Activated CD4-positive, alpha-beta T cell treated with anti-CD3 and anti-CD28 coated beads, Interleukin-2, amount 50 U/mL, for 48 hours (primary cell): ENCODE data around the gene NPTX1.
"Not testable (repeated sequence)": the region's sequence is repeated elsewhere in the genome, so short reads cannot be mapped to it uniquely, and the experiment has no call there.

Source experiments
- DNase-seq, 2 experiments: peaks; one replicate each; pipeline ENCODE4 v3.0.0-alpha.2; 2020

The NPTX1 gene

GRCh38 chr17:80475910-80476876 is at the start of gene NPTX1:
NPTX1 (minus strand) TSS chr17:80476607; CDS start chr17:80476446, 161 bp downstream.
- peak; percentile 11 to 16 for DNase-seq

DNA sequence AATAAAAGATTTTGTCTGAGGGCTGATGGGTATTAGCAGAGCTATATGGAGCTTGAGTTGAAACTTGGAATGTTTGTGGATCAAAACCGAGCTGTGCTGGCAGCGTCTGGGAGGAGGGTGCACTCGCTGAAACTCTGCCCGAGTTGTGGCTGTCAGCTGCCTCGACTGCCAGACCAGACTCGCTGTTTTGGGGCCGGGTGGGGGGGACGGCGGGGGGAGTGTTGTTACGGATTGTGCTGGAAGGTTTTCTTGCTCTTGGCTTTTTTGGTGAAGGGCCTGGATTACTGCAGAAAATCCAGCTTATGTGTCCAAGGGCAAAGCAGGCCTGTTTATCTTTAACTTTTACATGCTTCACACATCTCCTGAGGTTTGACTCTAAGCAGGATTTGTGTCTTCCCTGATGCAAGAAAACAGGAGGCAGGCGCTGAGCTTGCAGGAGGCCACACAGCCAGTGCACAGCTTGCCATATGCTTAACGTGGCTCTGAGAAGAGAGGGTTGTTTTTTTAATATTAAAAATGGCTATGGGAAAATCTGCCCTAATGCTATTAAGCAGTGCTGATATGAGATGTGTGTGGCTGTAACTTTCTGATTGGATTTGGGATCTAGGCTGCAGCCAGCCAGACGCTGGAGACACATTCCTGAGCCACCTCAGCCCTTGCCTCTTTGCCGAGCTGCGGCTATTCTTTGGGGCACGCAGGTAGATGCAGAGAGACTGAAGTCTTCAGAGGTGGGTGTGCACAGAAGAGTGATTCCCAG is 47.7 kb upstream of the NPTX1 start:
- no peak for DNase-seq

DNA sequence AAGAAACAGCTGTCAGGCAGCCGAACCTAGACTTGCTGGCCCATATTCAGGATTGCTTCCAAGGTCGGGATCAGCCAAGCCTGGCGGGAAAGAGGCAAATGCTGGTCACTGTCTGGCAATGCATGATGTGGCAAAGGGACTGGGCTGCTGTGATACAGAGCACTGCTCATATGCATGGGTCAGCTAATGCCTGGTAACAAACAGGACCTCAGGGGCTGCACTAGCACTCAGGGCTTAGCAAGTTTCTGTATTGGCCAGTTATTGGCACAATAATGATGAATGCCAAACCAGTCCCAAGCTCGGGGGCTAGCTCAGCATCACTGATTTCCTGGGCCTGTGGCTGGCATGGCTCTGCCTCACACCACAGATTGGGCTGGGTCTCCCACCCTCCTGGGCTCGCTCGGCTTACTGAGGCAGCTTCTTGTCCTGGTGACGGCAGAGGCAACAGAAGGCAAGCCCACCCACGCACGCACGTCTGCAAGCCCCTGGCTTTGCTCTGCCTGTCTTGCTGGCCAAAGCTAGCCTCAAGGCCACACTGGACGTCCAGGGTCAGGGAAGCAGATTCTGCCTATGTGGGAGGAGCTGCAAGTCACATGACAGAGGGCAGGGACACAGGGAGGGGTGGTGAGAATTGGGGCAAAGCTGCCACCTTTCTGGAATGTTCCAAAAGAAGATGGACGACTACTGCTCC is 46.8 kb upstream of the NPTX1 start:
- no peak for DNase-seq

DNA sequence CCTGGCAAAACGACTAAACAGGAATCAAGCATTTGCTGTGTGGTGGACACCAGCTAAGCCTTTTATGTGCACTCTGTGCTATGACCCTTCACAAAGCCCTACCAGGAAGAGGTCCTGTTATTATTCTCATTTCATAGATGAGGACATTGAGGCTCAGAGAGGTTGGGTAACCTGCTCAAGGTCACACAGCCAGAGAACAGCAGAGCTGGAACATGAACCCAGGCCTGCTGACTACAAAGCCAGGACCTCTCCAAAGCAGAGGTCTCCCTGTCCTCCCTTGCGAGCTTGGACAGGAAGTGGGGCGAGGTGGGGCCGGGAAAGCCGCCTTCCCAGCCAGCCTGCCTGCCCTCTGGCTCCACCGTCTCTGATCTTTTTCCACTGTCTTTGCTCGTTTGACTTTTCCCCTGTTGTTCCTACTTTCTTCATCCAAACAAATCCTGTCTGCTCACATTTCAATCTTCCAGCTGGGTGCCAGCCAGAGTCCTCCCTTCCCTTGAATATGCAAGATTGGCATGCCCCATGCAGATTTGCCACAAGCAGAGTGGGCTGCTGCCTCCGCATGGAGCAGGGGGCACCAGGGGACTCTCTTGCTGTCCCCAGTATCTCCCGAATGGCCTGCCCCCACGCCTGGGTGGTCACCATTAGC is 44.5 kb upstream of the NPTX1 start:
- DNase-seq = no peak

- DNase-seq = no peak
These were observed 42.8 kb upstream of the NPTX1 start for GRCh38 chr17:80519091-80519781.

DNA sequence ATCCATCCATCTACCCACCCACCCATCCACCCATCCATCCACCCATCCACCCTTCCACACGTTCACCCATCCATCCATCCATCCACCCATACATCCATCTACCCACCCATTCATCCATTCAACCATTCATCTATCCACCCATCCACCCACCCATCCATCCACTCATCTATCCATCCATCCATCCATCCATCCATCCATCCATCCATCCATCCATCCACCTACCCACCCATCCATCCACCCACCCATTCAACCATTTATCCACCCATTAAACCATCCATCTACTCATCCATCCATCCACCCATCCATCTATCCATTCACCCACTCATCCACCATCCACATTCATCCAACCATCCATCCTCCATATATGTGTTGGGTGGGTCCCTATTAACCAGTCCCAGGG is 42.0 kb upstream of the NPTX1 start:
- no peak for DNase-seq

- DNase-seq = no peak
These were observed 41.2 kb upstream of the NPTX1 start for GRCh38 chr17:80517641-80518040.

DNA sequence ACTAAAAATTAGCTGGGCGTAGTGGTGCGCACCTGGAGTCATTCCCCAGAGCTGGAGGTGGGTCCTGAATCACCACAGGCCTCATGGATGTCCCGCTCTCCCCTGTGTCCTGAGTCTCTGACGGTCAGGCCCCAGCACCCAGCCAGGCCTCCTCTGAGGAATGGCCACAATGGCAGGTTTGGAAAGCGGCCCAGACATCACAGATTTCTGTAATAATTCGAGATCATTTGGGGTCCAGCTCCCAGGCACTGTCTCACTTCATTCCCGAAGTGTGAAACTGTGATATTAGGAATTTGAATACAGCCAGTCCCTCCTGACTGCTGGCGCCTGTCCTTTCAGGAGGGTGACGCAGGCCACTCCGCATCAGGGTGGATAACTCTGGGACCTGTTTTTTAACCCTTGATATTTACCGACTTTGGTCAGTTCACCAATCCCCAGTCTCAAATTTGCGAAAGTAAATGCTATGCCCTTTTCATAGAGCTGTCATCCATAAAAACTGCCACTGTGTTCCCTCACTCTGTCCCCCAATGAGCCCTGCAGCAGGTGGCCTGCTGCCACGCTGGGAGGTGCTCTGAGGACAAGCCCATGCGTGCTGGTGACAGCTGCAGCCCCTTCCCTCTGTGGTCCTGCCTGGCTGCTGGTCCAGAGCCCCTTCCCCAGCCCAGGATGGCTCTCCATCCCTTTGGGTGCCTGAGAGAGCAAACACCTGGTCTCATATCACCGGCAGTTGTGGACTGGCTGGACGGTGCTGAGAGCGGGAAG is 39.9 kb upstream of the NPTX1 start:
- no peak for DNase-seq

- DNase-seq = no peak
These were observed 37.5 kb upstream of the NPTX1 start for GRCh38 chr17:80513892-80514291.

- DNase-seq = no peak
These were observed 36.8 kb upstream of the NPTX1 start for GRCh38 chr17:80513201-80513600.

DNA sequence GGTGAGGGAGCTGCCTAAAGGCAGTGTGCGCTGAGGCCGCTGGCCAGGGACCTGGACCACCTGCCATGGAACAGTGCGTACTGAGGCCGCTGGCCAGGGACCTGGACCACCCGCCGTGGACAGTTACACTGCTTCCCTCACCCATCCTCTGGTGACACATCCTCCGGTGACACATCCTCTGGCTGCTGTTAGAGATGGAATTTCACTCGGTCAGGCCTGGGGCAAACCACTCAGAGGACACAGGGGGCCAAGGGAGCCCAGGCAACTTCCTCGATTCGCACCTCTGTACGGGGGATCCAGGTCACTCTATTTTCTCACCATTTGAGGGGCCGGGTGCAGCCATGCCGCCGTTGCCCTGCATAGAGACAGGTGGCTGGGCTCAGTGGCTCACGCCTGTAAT is 35.8 kb upstream of the NPTX1 start:
- no peak for DNase-seq

DNA sequence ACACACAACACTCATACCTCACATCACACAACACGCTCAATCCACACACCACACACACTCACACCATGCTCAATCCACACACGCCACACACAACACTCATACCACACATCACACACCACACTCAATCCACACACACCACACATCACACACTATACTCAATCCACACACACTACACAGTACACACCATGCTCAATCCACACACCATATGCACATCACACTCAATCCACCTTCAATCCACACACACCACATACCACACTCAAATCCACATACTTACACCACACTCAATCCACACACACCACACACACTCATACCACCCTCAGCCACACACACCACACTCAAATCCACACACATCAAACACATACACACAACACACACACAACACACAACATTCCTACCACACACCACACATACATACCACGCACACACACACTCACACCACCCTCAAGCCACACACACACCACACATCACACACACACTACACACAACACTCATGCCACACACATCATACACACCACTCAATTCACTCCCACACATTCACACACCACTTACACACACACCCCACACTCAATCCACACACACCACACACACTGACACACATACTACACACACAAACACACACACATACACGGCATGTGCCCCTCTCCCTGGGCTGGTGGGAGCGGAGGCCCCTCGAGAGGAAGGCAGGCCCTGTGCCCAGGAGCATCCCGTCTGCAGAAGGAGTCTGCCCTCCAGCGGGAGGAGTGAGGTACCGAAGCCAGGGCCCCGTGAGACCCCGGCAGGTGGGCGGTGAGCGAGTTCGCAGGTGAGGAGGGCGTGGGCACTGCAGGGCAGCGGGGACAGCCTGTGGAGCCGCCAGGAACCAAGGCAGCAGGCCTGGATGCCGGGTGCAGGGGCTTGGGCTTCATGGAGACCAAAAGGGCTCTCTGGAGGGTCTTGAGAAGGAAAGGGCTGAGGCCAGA is 35.1 kb upstream of the NPTX1 start:
- no peak for DNase-seq

- no peak for DNase-seq
These were observed 34.4 kb upstream of the NPTX1 start for GRCh38 chr17:80510772-80511171.

- DNase-seq = no peak
These were observed 33.7 kb upstream of the NPTX1 start for GRCh38 chr17:80510132-80510531.

DNA sequence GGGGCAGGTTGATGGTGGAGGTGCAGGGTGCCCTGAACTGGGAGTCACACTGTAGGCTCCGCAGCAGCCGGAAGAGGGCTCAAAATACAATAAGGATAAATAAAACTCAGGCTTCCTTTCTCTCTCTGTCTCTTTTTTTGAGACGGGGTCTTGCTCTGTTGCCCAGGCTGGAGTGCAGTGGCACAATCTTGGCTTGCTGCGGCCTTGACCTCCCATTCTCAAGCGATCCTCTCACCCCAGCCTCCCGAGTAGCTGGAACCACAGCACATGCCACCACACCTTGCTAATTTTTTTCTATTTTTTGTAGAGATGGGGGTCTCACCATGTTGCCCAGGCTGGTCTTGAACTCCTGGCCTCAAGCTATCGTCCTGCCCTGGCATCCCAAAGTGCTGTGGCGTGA is 32.9 kb upstream of the NPTX1 start:
- no peak for DNase-seq

GRCh38 chr17:80507965-80508364 is 31.6 kb upstream of the NPTX1 start:
- no peak for DNase-seq

GRCh38 chr17:80507177-80507576 is 30.8 kb upstream of the NPTX1 start:
- not testable (repeated sequence) for DNase-seq

DNA sequence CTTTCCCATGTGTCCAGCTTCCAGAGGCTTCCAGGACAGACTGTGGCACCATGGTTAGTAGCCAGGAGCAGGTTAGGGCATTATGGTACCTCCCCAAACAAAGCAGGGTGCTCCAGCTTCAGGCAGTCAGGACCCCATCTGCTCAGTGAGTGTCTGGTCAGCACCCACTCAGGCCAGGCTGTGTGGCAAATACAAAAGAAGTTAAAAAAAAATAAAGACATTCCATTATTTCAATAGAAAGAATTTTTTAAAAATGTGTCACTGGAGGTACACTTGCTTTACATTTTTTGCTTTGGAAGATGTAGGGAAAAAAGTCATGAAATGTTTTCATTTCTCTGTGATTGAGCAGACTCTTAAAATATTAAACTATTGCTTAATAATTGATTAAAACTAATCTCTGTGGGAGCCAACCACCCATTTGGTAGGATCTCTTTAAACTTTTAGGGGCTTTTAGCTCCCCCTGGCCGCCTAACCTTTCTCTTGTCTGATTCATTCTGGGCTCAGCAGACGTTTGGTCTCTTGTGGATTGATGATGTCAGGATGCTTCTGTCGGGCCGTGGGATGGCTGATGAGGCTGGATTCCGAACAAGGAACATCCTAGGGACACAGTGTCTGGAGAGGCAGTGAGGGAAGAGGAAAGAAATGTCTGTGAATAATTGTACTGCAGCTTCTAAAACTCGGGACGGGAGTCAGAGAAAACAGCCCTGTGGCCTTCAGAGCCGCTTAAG is 28.4 kb upstream of the NPTX1 start:
- DNase-seq = no peak

DNA sequence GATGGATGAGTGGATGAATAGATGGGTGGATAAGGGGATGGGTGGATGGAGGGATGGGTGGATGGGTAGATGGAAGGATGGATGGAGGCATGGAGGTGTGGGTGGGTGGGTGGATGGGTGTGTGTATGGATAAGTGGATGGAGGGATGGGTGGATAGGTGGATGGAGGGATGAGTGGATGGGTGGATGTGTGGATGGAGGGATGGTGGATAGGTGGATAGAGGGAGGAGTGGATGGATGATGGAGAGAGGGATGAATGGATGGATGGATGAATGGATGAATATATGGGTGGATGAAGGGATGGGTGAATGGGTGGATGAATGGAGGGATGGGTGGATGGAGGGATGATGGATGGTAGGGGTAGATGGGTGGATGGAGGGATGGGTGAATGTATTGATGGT is 27.5 kb upstream of the NPTX1 start:
- no peak for DNase-seq
